DMS153 (cell line): ENCODE measurements around the gene HIVEP3.

Experiments
- DNase-seq: peaks from one replicate; lab custom pipeline; 2025; lab: John Stamatoyannopoulos, UW

HIVEP3 gene

GRCh38 chr1:41872074-41872473, 46.6 kb downstream of the HIVEP3 start:
- no peak for DNase-seq

- DNase-seq = no peak
Measured at GRCh38 chr1:41870076-41870562, 48.6 kb downstream of the HIVEP3 start.

DNA sequence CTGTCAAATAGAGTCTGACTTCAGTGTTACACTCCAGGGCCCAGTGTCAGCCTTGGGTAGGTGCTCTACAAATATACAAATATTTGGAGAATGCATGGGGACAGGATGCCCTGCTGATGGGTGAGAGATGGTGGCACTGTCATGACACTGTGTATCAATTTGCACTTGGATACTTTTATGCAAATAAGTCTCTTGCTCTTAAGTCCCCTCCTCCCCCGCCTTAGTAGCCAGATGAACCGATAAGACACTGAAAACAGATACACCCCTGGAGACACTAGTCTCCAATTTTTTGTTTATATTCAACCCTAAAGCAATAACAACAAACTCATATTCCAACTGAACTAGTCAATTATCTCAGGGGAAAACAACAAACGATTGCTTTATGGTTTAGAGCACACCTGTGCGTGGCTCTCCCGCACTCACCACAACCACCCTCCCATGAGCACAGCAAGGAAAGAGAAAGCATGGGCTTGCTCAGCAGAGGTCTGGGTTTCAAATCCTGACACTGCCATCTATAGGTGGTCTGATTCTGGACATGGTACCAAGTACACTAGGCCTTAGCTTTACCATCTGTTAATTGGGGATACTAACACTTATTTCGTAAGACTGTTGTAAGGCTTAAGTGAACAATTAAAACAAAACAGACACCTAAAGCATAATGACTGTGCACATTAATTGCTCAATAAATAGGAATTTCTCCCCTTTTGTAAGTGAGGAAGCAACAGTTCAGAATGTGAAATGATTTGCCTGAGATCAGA, 50.3 kb downstream of the HIVEP3 start:
- no peak for DNase-seq

- DNase-seq = no peak
Measured at GRCh38 chr1:41866285-41866684, 52.4 kb downstream of the HIVEP3 start.

GRCh38 chr1:41864471-41865040, 54.2 kb downstream of the HIVEP3 start:
- no peak for DNase-seq

DNA sequence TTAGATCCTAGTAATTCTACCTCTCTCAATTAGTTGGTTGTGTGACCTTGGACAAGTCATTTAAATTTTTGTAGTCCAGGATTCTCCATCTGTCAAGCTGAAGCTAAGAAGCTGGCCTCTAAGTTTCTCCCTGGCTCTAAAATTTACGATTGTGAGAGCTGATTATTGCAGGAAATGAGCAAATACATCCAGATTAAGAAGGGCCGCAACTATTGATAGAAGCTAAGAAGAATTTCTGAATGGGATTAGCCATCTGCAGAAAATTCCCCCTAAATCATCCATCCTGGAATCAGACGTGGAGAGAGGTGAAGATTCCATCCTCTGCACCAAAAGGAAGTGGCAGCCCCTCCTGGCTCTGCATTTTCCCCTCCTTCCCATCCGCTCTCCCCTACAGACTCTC, 55.0 kb downstream of the HIVEP3 start:
- no peak for DNase-seq

DNA sequence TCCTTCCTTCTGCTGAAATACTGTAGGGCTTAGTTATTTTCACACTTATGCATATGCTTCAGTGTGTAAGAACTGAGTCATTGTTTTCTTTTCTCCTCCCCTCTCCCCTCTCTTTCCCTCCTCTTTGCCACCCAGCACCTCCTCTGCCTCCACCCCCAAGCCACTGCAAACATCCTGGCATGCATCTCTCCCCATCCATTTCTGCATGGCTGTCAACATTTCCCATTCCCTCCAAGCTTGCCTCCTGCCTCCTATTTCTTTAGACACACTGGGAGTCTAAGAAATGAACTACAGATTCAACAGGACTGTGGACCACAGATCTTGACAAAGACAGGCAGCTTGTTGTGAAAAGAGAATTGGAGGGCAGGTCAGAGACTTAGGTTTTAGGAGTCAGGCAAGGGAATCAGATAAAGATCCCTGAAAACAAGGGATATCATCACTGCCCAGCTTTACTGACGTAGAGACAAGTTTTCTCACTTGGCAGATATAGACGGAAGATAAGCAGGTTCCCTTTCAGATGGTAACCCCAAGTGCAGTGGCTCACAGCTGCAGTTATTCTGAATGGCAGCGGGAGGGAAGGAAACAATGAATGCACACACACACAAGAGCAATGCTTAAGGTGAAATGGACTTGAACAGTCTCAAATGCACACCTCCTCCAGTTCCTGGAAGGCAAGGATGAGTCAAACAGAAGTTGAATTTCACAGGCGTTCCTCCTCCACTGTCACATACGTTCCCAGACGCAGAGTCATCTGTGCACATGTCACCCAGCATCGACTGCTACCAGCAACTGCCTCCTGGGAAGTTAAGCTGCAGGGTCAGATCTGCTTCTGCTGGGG, 56.1 kb downstream of the HIVEP3 start:
- no peak for DNase-seq

GRCh38 chr1:41861535-41862383, 57.0 kb downstream of the HIVEP3 start:
- DNase-seq = no peak

DNA sequence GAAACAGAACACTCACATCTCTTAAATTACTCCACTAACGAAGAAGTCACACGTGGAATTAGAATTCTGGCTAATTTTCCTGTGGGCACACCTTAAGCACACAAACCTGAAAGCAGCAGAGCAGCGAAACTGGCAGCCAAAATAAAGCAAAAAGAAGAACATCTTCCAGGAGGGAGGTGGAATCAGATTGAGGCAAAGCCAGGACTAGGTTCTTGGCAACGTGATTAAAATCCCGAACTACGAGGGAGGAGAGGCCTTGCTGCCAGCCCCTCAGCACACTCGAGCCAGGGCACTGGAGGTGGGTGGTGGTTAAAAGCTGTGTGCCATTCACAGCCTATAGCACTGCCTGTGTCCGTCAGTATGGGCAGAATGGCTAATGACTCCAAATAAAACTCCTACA, 58.0 kb downstream of the HIVEP3 start:
- DNase-seq = no peak

GRCh38 chr1:41860214-41860613, 58.5 kb downstream of the HIVEP3 start:
- no peak for DNase-seq

DNA sequence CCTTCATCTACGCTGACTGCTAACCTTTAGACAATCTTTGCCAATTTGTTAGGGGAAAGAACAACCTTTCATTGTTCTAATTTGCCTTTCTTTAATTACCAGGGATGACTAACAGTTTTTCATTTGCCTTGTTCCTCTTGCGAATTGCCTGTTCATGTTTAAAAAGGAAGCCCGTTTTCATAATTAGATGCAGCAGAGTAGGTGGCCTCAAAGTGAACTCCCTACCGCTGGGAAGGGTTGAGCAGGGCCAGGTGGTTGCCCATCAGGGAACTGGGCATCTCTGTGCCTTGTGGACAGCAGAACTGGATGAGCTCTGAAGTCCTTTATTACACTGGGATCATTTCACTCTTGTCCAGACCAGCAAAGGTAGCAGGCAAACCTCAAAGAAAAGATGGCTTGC, 59.0 kb downstream of the HIVEP3 start:
- DNase-seq = no peak

DNA sequence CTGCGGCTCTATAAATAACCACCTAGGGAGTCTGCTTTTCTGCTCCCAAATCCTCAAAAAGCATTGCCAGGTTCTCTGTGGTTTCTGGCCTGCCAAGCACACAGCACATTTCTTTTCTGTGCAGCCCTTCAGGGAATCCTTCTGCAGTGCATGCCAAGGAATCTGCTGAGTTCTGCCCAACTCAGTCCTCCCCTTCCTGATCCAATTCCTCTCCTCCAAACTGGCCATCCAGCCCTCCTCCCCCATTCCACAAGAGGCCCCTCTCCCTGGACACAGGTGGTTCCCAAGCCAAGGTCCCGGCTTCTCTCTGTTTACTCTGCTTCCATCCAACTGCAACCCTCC, 61.8 kb downstream of the HIVEP3 start:
- no peak for DNase-seq

DNA sequence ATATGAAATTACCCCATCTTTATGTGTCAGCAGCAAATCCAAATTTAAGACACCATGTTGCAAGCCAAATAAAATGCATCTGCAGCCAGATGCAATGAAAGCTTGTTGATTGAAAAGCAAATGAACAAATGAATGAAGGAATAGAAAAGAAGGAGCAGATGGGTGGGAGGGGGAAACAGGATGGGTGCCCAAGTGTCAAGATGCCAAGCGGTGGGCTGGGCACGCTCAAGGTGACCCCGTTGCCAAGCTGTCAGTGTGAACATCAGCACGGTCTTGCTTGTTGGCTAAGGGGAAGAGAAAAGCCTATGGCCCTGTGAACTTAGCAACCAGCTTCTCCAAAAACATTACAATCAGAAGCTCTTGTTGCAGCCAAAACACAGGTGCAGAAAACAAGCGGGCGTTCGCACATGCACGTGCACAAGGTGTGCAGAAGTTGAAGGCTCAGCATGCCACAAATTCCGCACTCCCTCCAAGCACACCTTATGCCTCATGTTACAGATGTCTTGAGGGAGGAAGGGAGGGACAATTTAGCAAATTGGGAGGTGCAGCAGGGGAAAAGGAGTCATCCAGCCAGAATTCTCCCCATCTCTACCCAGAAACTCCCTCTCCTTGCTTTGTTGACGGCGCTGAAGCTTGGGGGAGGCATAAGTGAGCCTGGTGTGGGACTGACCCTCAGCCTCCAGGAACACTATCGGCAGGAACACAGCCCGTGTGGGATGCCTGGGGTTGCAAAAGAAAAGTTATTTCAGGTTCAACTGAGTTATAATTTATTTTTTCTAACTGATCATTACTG, 62.4 kb downstream of the HIVEP3 start:
- no peak for DNase-seq

DNA sequence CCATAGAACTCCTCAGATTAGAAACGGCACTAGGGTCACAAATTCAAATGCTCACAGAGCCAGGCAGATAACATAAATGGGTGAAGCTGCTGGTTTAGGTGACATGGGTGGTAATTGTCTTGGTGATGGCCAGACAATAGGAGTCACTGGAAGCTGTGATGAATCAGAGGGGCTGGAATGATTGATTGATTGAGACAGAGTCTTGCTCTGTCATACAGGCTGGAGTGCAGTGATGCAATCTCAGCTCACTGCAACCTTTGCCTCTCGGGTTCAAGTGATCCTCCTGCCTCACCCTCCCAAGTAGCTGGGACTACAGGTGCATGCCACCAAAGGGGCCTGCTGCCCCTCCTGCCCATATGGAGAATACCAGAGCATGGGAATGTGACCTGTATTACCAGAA, 63.0 kb downstream of the HIVEP3 start:
- no peak for DNase-seq

DNA sequence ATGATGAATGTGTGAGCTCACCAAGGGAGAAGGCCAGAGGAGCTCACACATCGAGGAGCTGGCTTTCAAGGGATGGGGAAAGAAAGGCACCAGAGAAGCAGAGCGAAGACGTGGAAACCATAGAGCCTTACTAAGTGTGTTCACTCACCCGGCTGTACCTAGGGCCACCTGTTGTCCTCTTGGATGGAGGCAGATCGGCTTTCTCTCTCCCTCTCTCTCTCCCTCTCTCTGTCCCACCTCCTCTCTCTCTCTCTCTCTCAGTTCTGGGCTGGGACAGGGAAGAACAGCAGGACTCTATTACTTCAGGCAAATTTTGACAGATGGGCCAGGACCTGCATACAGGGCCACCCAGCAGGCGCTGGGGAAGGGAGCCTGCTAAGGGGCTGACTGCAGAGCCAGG, 64.8 kb downstream of the HIVEP3 start:
- no peak for DNase-seq

GRCh38 chr1:41852091-41852490, 66.6 kb downstream of the HIVEP3 start:
- DNase-seq = no peak

DNA sequence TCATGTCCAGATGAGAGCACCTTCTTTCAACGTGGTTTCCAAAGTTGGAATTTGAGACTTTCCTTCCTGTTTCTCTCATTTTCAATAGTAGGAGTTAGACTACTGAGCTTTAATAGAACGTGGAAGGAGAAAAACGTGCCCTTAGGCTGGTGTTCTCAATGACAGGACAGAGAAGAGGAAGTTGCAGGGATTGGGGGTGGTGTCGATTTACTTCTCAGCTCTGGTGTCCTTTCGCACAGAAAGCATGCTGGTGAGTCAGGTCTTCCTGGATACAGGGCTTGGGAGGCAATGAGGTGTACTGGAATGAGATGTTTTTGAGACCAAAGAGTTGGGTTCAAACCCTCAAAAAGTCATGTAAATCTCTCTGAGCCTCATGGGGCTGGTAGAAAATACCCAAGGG, 67.1 kb downstream of the HIVEP3 start:
- peak; percentile 46 for DNase-seq

GRCh38 chr1:41850029-41850428, 68.7 kb downstream of the HIVEP3 start:
- no peak for DNase-seq

GRCh38 chr1:41849211-41849759, 69.4 kb downstream of the HIVEP3 start:
- no peak for DNase-seq

DNA sequence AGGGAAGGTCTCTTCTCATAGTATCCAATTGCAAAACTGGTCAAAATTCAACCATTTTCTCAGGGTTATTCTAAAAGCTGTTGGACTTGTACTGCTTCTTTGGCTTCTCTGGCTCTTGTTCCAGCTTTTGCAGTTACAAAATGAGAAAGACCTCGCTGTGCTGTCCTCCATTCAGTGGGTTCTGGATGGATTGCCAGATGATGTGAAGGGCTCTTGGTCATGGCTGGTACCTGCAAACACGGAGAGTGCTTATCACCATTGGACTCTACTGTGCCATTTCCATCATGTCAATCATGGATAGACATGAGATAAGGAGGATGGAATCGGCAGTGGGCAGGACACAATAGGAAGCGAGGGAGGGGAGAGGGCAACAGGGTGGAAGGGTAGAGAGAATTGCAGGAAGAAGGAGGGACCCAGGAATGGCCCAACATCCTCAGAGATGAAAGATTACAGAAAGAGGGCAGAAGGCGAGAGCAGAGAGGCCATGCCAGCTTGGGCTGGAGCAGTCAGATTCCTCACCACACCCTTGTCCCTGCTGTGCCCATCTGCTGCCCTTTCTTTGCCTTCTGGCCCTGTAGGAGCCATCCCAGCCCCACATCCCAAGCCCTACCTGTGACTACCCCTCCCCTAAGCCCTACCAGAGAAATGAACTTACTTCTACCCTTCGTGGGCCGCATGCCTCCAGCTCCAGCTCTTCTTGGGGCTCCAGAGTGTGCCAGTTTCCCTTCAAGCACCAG, 70.3 kb downstream of the HIVEP3 start:
- no peak for DNase-seq
